NCI-H1930 (cell line): Measurements from ENCODE around the gene UPP2.

Experiments used
- DNase-seq, 2 experiments: peaks; one replicate each; lab custom pipeline; 2025; lab: John Stamatoyannopoulos, UW

Gene UPP2

GRCh38 chr2:158142165-158142564, 40.5 kb downstream of the UPP2 start:
- no peak for DNase-seq

- no peak for DNase-seq
These were observed 41.1 kb downstream of the UPP2 start for GRCh38 chr2:158142568-158143332.

- DNase-seq = no peak
These were observed 42.2 kb downstream of the UPP2 start for GRCh38 chr2:158143703-158144360.

GRCh38 chr2:158144914-158145625, 43.4 kb downstream of the UPP2 start:
- DNase-seq = no peak

- no peak for DNase-seq
These were observed 51.8 kb downstream of the UPP2 start for GRCh38 chr2:158153270-158154015.

- DNase-seq = no peak
These were observed 52.9 kb downstream of the UPP2 start for GRCh38 chr2:158154596-158154995.

- DNase-seq = no peak
These were observed 71.0 kb downstream of the UPP2 start for GRCh38 chr2:158172719-158173118.

GRCh38 chr2:158174495-158174894, 72.8 kb downstream of the UPP2 start:
- no peak for DNase-seq

- no peak for DNase-seq
These were observed 73.3 kb downstream of the UPP2 start for GRCh38 chr2:158174956-158175355.

- DNase-seq = no peak
These were observed 77.0 kb downstream of the UPP2 start for GRCh38 chr2:158178646-158179045.

- no peak for DNase-seq
These were observed 78.0 kb downstream of the UPP2 start for GRCh38 chr2:158179660-158180059.

- peak in 1 of 2 experiments; percentile 25 for DNase-seq
These were observed 79.5 kb downstream of the UPP2 start for GRCh38 chr2:158181171-158181570.

- DNase-seq = no peak
These were observed 81.1 kb downstream of the UPP2 start for GRCh38 chr2:158182676-158183295.

- DNase-seq = no peak
These were observed 82.3 kb downstream of the UPP2 start for GRCh38 chr2:158184001-158184400.

GRCh38 chr2:158184556-158185343, 83.1 kb downstream of the UPP2 start:
- DNase-seq = no peak
